ENCODE results near the gene FDXACB1. TPM values are rescaled to one million over a fixed set of nuclear protein-coding genes. Genes with fewer than 3 reads are reported as not detected.

The FDXACB1 gene
- 3.1 and 3.8 TPM in 2 replicates for total RNA-seq (2011; cell fraction: chromatin; rRNA removed; ENCODE audit: low replicate concordance)
- 2.8 and 3.0 TPM in 2 replicates for total RNA-seq (2011; cell fraction: nucleolus; rRNA removed)
- 3.2 and 4.2 TPM in 2 replicates for total RNA-seq (2011; cell fraction: nucleoplasm; rRNA removed)
- total RNA-seq (2014; rRNA removed) (3.3 and 4.3 TPM in 2 replicates), total RNA-seq (2014; rRNA removed; fragmentation: Illumina TruSeq; extraction: Trizol) (7.1 and 7.8 TPM in 2 replicates), total RNA-seq (2015; rRNA removed; fragmentation: Illumina TruSeq; extraction: Trizol) (6.3 and 6.5 TPM in 2 replicates), total RNA-seq (2021) (4.3 and 4.7 TPM in 2 replicates), polyA plus RNA-seq (2011; rRNA removed) (4.7 and 5.3 TPM in 2 replicates), polyA plus RNA-seq (2014; fragmentation: Illumina TruSeq; extraction: Trizol) (4.4 and 4.6 TPM in 2 replicates), polyA plus RNA-seq (2014; fragmentation: Nextera tagmentation; extraction: Ambion mirVana) (1 to 10 TPM; 7.4 to 7.5 TPM), polyA plus RNA-seq (2014; rRNA removed) (3.2 and 3.9 TPM in 2 replicates), polyA minus RNA-seq (2011; rRNA and poly(A)+ RNA removed) (4.6 and 5.6 TPM in 2 replicates), Bru-seq, nascent RNA (percentile 67 among the genes with signal in this experiment), BruChase-seq, experiment 1, labeled RNA remaining after a 2-hour chase (percentile 66 among the genes with signal in this experiment), BruChase-seq, experiment 2, labeled RNA remaining after a 6-hour chase (percentile 73 among the genes with signal in this experiment)
- 2.2 and 2.9 TPM in 2 replicates for polyA plus RNA-seq (2011; cell fraction: cytosol; rRNA removed)
- 3.2 and 4.1 TPM in 2 replicates for polyA plus RNA-seq (2011; cell fraction: nucleus; rRNA removed)
- 1.4 and 3.4 TPM in 2 replicates for polyA plus RNA-seq (2012)
- 1.9 and 3.3 TPM in 2 replicates for polyA minus RNA-seq (2011; cell fraction: cytosol; rRNA and poly(A)+ RNA removed)
- 2.2 and 4.3 TPM in 2 replicates for polyA minus RNA-seq (2011; cell fraction: nucleus; rRNA and poly(A)+ RNA removed)
- long read RNA-seq, experiment 1, transcript FDXACB1-203 (4 exons, 2,206 nt) = major isoform, 16 of 33 reads
- long read RNA-seq, experiment 1, transcript FDXACB1-201 (5 exons, 2,789 nt) = minor isoform, 13 of 33 reads
- long read RNA-seq, experiment 1, partial matches to known transcripts = 2 of 33 reads
- long read RNA-seq, experiment 1, other reads (novel, unspliced or antisense) = 2 of 33 reads
- long read RNA-seq, experiment 2, partial matches to known transcripts = 1 of 3 reads
- long read RNA-seq, experiment 2, other reads (novel, unspliced or antisense) = 1 of 3 reads
- long read RNA-seq, experiment 3, transcript FDXACB1-201 (5 exons, 2,789 nt) = major isoform, 6 of 9 reads
- long read RNA-seq, experiment 3, partial matches to known transcripts = 1 of 9 reads
- long read RNA-seq, experiment 3, other reads (novel, unspliced or antisense) = 0 of 9 reads

DNA sequence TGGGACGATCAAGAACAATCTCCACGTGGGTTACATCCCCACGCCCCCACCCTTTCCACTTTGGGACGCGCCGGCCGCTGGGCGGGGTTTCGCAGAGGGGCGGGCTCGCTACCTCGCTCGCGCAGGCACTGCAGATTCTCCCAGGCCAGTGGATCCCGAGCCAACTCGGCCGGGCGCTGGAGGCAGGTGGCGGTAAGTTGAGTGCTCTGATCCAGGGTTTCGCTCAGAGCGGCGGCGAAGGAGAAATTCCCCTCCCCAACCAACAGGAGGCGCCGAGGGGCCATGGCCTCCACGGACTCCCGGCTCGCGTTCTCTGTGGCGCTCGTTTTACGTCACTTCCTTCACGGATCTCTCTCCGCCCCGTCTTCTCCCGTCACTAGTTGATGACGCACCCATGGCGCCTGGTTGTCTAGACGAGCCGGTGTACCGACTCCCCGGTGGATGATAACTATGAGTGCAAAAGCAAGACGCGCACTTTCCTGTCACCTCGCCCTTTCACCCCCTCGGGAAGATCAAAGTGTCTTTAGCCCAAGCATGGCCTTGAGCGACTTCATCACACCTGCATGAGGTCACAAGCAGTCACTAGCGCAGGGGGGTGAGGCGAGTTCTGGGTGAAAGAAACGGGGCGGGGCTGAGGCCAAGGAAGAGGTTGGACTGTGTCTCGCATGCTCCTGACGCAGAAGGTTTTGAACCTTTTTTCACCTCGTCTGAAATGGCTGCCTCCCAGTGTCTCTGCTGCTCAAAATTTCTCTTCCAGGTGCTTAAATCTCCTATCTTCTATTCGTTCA is at the start of gene FDXACB1, which contains the start of gene CFAP68:
TSS of gene FDXACB1 (minus strand) at position 317 of the 788 bp plus-strand sequence. CDS start at position 284, 33 bp downstream.
TSS of gene CFAP68 (plus strand) at position 693 of the 788 bp plus-strand sequence. CDS start at position 713, 20 bp downstream.
- Histone ChIP-seq H3K4me3 (peak within 1 kb of the TSS; percentile 62), H3K4me2 (ENCODE audit: insufficient read depth, low read length) (peak within 1 kb of the TSS; percentile 96), H3K27ac (ENCODE audit: extremely low read depth, low read depth, low read length) (peak within 1 kb of the TSS; percentile 95), H3K9me3 (replicated peaks; ENCODE audit: control insufficient read depth, insufficient read depth, low read depth, low read length) (no peaks in the 10 kb centered on the region), H3K79me2 (ENCODE audit: control insufficient read depth, insufficient read depth, low read length) (peaks cover 8% of the 10 kb centered on the region), H3K9ac (ENCODE audit: insufficient read depth in 1 of 2, low read depth in 2 of 2, low read length in 2 of 2) (peak within 1 kb of the TSS; percentile 86 to 94), H3K9me1 (ENCODE audit: control insufficient read depth, insufficient read depth, low read length) (no peaks in the 10 kb centered on the region), H3K4me1 (replicated peaks in 1 of 2; ENCODE audit: control insufficient read depth in 2 of 2, insufficient read depth in 2 of 2, low read length in 2 of 2) (peaks cover 10 to 21% of the 10 kb centered on the region in 2 experiments; a peak in 4 of 5 replicates), H3K27me3 (ENCODE audit: control insufficient read depth in 2 of 2, insufficient read depth in 2 of 2, low read length in 2 of 2) (no peaks in the 10 kb centered on the region), H2AFZ (ENCODE audit: low read depth, low read length) (peak within 1 kb of the TSS; percentile 99), H3K36me3 (ENCODE audit: control insufficient read depth, insufficient read depth, low read length) (peaks cover 13% of the 10 kb centered on the region; the same call in 2 of the 3 replicates), H4K20me1 (replicated peaks; ENCODE audit: control insufficient read depth, insufficient read depth, low read length) (no peaks in the 10 kb centered on the region)
- POLR2A ChIA-PET = interaction anchor here (1.2 to 1.5 kb wide), 3 partner anchors 15 to 103 kb away, joined by 3 to 5 read pairs (median 3); no protein-coding TSS in a partner anchor
- FAIRE-seq (peak; percentile 95), ATAC-seq (peak; percentile 91), DNase-seq (ENCODE audit: extremely low read depth in 1 of 4, low spot score in 3 of 4) (peak; percentile 92 to 98 (median 93))
- intact Hi-C loops (cut with micrococcal nuclease) = loop anchor here (1.0 to 5.0 kb wide), 8 partner anchors 33 to 403 kb away; partner anchors contain the start of genes BCO2, CRYAB, HSPB2 and SDHD
- CTCF ChIA-PET (ENCODE audit: low intra/inter-chr PET ratio) = interaction anchor here (0.6 to 2.2 kb wide), 4 partner anchors 100 to 343 kb away, joined by 3 to 26 read pairs (median 5); no protein-coding TSS in a partner anchor
- in situ Hi-C loops (cut with MboI) = loop anchor here (5.0 kb wide), 1 partner anchor 108 kb away; no protein-coding TSS in a partner anchor
- under 1% methylated on average over 47 of the region's 55 CpGs for WGBS (ENCODE audit: insufficient coverage, low coverage, missing lambda C conversion rate)
- BruUV-seq (replicated peaks) = no TSS peak
- no peak for TF ChIP-seq ELF4 (CRISPR knock-in tag; IDR thresholded peaks at IDR 0.05)
- peak; percentile 76; the same call in 1 of the 2 replicates for TF ChIP-seq TOE1 (IDR thresholded peaks at IDR 0.05; ENCODE audit: borderline replicate concordance)
- no peak for TF ChIP-seq TOE1 (CRISPR knock-in tag; IDR thresholded peaks at IDR 0.05; ENCODE audit: borderline replicate concordance, low read depth)
- TF ChIP-seq ZNF431 (CRISPR knock-in tag; IDR thresholded peaks at IDR 0.05) = peak; percentile 23; the same call in 1 of the 2 replicates
- peak; percentile 35 to 88 (median 61) for TF ChIP-seq YY1 (IDR thresholded peaks at IDR 0.05; ENCODE audit: borderline replicate concordance in 1 of 3, control insufficient read depth in 1 of 3, extremely low read depth in 1 of 3, insufficient read depth in 3 of 3, insufficient read length in 1 of 3, insufficient replicate concordance in 2 of 3, low read depth in 1 of 3, low read length in 2 of 3)
- peak; percentile 43; the same call in 1 of the 2 replicates for TF ChIP-seq TCF3 (CRISPR knock-in tag; IDR thresholded peaks at IDR 0.05)
- TF ChIP-seq ZNF766 (CRISPR knock-in tag; conservative IDR thresholded peaks at IDR 0.05) = 0 out of 2 replicates have a peak, but pooled peaks have one; percentile 77
- TF ChIP-seq, protein P1, sequence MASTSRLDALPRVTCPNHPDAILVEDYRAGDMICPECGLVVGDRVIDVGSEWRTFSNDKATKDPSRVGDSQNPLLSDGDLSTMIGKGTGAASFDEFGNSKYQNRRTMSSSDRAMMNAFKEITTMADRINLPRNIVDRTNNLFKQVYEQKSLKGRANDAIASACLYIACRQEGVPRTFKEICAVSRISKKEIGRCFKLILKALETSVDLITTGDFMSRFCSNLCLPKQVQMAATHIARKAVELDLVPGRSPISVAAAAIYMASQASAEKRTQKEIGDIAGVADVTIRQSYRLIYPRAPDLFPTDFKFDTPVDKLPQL (IDR thresholded peaks at IDR 0.05; ENCODE audit: extremely low read depth, insufficient read length) = peak; percentile 63
- no peak for TF ChIP-seq ZNF311 (CRISPR knock-in tag; IDR thresholded peaks at IDR 0.05)
- peak; percentile 71 for TF ChIP-seq MYC (IDR thresholded peaks at IDR 0.05; ENCODE audit: low read depth, low read length)
- peak; percentile 18; the same call in 1 of the 2 replicates for TF ChIP-seq MYC (CRISPR knock-in tag; IDR thresholded peaks at IDR 0.05; ENCODE audit: borderline replicate concordance, low read depth)

Measured in K562 (cell line).